GM08714 (cell line): ENCODE results near the gene FNDC11.
"Not testable (repeated sequence)": the region's sequence is repeated elsewhere in the genome, so short reads cannot be mapped to it uniquely, and the experiment has no call there.

Experiments
- H3K4me3 ChIP-seq: fragments of 200-500 bp; sonication (Bioruptor generic); 2 replicates; pipeline ENCODE4 v1.5.1; 2014; ENCODE audit warnings: mild to moderate bottlenecking, low read length, inconsistent platforms
- ZNF274 ChIP-seq: IDR thresholded peaks from 2 replicates; pipeline ENCODE4 v1.6.1; 2012; ENCODE audit warnings: mild to moderate bottlenecking, low read depth, low read length

FNDC11 gene

GRCh38 chr20:63551068-63551467, 2.9 kb upstream of the FNDC11 start:
- no peak overlapping the region for H3K4me3 ChIP-seq
- TF ChIP-seq ZNF274: no peak

GRCh38 chr20:63552481-63553249, 1.3 kb upstream of the FNDC11 start:
- no peak for TF ChIP-seq ZNF274
- H3K4me3 ChIP-seq: no peak overlapping the region

DNA sequence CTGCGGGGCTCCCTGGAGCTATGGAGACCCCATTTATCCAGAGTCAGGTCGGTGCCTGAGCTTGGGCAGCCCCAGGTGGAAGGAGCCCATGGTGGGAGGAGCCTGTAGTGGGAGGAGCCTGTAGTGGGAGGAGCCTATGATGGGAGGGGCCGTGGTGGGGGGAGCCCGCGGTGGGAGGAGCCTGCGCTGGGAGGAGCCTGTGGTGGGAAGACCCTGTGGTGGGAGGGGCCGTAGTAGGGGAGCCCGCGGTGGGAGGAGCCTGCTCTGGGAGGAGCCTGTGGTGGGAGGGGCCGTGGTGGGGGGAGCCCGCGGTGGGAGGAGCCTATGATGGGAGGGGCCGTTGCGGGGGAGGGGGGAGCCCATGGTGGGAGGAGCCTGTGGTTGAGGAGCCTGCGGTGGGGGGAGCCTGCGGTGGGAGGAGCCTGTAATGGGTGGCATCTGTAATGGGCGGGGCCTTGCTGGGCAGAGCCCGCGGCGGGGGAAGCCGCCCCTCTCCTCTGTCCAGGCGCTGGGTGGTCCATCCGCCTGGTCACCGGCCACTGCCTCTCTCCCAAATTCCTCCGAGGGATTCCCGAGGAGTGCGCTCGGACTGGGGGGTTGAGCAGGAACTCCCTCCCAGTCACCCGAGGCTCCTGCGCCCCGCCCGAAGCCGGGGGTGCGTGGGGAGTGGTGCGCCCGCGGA, 567 bp upstream of the FNDC11 start:
- no peak for TF ChIP-seq ZNF274

DNA sequence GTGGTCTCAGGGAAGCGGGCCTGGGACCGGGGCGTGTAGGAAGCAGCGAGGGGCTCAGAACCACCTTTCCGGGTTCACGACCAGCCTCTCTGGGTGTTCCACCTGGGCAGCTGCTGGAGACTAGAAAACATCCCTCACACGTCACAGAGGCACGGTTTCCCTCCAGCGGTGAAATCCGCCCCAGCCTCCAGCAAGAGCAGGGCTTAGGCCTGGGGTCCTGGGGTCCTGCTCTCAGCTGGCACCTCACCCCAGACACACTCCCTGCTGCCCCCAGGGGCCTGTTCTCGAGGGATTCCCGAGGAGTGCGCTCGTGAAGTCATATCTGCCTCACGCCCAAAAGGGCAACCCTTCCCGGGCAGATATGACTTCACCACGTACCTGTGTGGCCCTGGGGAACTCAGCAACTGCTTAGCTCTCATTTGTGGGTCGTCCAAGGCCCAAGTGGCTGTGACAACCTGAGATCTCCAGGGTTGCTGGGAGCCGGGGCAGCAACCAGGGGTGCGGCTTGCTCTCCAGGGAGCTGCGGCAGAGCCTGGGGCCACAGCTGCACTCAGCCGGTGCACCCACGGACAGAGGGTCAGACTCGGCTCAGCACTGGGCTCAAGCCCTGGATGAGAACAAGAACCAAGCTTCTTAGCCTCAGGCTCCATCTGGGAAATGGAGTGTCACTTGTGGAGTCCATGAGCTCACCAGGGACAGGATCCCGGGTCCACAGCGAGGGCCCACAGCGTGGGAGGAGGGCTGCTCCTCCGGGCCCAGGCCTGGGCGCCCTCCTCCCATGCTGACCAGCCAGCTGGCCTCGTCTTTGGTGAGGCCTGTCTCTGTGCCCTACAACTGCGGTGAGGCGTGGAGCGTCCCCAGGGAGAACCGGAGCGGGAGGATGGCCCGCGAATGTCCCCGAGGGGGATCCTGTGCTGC, 661 bp downstream of the FNDC11 start:
- no peak overlapping the region for H3K4me3 ChIP-seq

More for the DNA sequence above, 567 bp upstream of the FNDC11 start:
- H3K4me3 ChIP-seq: peak overlapping the region; percentile 47; the same call in 1 of the 2 replicates

DNA sequence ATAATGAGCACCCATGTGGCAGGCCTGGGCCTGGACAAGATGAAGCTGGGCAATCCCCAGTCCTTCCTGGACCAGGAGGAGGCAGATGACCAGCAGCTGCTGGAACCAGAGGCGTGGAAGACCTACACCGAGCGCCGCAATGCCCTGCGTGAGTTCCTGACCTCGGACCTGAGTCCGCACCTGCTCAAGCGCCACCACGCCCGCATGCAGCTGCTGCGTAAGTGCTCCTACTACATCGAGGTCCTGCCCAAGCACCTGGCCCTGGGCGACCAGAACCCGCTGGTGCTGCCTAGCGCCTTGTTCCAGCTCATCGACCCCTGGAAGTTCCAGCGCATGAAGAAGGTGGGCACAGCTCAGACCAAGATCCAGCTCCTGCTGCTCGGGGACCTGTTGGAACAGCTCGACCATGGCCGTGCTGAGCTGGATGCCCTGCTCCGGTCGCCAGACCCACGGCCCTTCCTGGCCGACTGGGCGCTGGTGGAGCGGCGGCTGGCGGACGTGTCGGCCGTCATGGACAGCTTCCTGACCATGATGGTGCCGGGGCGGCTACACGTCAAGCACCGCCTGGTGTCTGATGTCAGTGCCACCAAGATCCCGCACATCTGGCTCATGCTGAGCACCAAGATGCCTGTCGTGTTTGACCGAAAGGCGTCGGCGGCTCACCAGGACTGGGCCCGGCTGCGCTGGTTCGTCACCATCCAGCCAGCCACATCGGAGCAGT, 1.9 kb downstream of the FNDC11 start:
- TF ChIP-seq ZNF274: no peak

More for the DNA sequence above, 661 bp downstream of the FNDC11 start:
- TF ChIP-seq ZNF274: no peak

GRCh38 chr20:63556873-63557478, 3.0 kb downstream of the FNDC11 start:
- no peak overlapping the region for H3K4me3 ChIP-seq
- no peak for TF ChIP-seq ZNF274

More for the DNA sequence above, 1.9 kb downstream of the FNDC11 start:
- no peak overlapping the region for H3K4me3 ChIP-seq

DNA sequence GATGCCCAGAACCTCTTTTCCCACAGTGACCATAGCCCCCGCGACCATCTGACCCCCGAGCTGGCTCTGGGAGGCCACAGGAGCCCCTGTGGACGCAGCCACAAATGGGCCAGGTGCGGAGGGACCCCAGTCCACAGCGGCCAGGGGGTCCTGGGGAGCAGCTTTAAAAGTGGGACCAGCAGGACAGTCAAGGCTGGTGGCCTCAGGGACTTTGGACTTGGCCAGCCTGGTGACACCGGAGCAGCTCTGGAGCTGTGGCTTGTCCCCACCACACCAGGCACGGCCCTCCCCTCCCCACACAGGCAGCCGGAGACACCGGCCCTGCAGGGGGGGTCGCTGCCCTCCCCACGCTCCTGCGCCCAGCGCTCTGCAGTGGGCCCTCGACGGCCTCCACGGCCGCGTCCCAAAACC, 3.5 kb downstream of the FNDC11 start:
- no peak for TF ChIP-seq ZNF274
- H3K4me3 ChIP-seq: no peak overlapping the region

DNA sequence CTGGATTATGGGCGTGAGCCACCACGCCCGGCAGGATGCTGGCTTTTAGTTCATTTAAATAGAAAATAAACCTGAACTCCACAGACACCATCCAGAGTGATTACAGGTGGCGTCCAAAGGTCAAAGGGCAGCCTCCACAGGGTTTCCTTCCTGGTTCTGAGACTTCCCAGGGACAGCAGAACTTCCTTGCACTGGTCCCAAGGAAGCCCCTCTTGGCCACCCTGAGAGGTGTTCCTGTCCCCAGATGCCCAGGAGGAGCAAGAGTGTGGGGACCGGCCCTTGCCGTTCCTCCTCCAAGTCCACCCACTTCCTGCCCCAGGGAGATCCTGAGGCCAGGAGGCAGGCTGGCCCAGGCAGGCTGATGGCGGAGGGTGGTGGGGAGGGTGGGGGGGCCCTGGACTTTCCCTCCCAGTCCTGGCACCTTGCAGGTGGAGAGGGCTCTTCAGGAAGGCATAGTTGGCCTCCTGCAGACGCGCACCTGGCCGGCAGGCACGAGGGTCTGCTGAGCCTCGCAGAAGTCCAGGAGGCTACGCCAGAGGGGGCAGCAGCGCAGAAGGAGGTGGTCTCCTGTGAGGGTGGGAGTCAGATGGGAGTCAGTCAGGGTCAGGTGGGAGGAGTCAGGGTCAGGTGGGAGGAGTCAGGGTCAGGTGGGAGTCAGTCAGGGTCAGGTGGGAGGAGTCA, 5.0 kb downstream of the FNDC11 start:
- no peak for TF ChIP-seq ZNF274
- H3K4me3 ChIP-seq: no peak overlapping the region

GRCh38 chr20:63559485-63560332, 5.8 kb downstream of the FNDC11 start:
- H3K4me3 ChIP-seq: not testable (repeated sequence)

DNA sequence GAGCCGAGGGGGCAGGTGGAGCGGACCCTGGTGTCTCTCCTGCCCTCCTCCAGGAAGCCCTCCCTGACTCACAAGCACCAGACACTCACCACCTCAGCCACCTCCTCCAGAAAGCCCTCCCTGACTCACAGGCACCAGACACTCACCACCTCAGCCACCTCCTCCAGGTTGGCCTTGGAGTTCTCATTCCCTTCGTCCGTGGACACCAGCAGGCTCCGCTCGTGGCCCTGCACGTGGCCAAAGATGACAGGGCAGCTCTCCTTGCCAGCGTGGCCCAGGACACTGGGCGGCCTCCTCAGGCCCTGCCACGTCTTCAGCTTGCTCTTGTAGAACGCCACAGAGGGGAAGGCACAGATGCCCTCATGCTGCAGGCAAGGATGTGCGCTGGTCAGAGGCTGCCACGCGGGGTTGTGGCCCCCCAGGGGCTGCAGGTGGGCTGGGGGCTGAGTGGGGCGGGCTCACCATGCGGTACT, 6.4 kb downstream of the FNDC11 start:
- no peak overlapping the region for H3K4me3 ChIP-seq
- TF ChIP-seq ZNF274: no peak

- TF ChIP-seq ZNF274: no peak
- no peak overlapping the region for H3K4me3 ChIP-seq
Measured at GRCh38 chr20:63560856-63561609, 7.1 kb downstream of the FNDC11 start.
